Measurements from ENCODE around the gene EEF1B2. TPM values are rescaled to one million over a fixed set of nuclear protein-coding genes. Genes with fewer than 3 reads are reported as not detected.
A peak's percentile ranks its signal among the peaks of the same experiment; 100 is the strongest.

The EEF1B2 gene
- total and polyA plus RNA-seq, 2 of the 13 experiments (the other 11 are each of a cell fraction or from before 2014, with no cell fraction given) = 1,284 to 1,731 TPM

GRCh38 chr2:206158563-206159345 is 941 bp upstream of the EEF1B2 start (continued):
- TF ChIP-seq, protein P1, sequence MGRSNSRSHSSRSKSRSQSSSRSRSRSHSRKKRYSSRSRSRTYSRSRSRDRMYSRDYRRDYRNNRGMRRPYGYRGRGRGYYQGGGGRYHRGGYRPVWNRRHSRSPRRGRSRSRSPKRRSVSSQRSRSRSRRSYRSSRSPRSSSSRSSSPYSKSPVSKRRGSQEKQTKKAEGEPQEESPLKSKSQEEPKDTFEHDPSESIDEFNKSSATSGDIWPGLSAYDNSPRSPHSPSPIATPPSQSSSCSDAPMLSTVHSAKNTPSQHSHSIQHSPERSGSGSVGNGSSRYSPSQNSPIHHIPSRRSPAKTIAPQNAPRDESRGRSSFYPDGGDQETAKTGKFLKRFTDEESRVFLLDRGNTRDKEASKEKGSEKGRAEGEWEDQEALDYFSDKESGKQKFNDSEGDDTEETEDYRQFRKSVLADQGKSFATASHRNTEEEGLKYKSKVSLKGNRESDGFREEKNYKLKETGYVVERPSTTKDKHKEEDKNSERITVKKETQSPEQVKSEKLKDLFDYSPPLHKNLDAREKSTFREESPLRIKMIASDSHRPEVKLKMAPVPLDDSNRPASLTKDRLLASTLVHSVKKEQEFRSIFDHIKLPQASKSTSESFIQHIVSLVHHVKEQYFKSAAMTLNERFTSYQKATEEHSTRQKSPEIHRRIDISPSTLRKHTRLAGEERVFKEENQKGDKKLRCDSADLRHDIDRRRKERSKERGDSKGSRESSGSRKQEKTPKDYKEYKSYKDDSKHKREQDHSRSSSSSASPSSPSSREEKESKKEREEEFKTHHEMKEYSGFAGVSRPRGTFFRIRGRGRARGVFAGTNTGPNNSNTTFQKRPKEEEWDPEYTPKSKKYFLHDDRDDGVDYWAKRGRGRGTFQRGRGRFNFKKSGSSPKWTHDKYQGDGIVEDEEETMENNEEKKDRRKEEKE (IDR thresholded peaks at IDR 0.05) = no peak
- TF ChIP-seq, protein P2, sequence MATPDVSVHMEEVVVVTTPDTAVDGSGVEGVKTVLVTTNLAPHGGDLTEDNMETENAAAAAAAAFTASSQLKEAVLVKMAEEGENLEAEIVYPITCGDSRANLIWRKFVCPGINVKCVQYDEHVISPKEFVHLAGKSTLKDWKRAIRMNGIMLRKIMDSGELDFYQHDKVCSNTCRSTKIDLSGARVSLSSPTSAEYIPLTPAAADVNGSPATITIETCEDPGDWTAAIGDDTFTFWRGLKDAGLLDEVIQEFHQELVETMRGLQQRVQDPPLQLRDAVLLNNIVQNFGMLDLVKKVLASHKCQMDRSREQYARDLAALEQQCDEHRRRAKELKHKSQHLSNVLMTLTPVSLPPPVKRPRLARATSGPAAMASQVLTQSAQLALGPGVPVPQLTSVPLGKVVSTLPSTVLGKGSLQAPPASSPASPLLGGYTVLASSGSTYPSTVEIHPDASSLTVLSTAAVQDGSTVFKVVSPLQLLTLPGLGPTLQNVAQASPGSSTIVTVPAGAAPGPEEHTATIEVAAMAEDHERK (CRISPR knock-in tag; IDR thresholded peaks at IDR 0.05; ENCODE audit: low read depth) = no peak
- TF ChIP-seq ZNF556 (CRISPR knock-in tag; IDR thresholded peaks at IDR 0.05; ENCODE audit: borderline replicate concordance) = peak; percentile 20; the same call in 1 of the 2 replicates
- TF ChIP-seq, protein P3, sequence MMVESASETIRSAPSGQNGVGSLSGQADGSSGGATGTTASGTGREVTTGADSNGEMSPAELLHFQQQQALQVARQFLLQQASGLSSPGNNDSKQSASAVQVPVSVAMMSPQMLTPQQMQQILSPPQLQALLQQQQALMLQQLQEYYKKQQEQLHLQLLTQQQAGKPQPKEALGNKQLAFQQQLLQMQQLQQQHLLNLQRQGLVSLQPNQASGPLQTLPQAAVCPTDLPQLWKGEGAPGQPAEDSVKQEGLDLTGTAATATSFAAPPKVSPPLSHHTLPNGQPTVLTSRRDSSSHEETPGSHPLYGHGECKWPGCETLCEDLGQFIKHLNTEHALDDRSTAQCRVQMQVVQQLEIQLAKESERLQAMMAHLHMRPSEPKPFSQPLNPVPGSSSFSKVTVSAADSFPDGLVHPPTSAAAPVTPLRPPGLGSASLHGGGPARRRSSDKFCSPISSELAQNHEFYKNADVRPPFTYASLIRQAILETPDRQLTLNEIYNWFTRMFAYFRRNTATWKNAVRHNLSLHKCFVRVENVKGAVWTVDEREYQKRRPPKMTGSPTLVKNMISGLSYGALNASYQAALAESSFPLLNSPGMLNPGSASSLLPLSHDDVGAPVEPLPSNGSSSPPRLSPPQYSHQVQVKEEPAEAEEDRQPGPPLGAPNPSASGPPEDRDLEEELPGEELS (CRISPR knock-in tag; IDR thresholded peaks at IDR 0.05) = no peak
- no peak for TF ChIP-seq ZNF138 (CRISPR knock-in tag; IDR thresholded peaks at IDR 0.05; ENCODE audit: low read depth)
- peak; percentile 68; the same call in 1 of the 2 replicates for TF ChIP-seq MTF2 (CRISPR knock-in tag; IDR thresholded peaks at IDR 0.05; ENCODE audit: borderline replicate concordance)
- no peak; the same call in 1 of the 2 replicates for TF ChIP-seq TAF1 (CRISPR knock-in tag; IDR thresholded peaks at IDR 0.05)
- TF ChIP-seq ZNF510 (CRISPR knock-in tag; IDR thresholded peaks at IDR 0.05; ENCODE audit: low read depth) = peak; percentile 43; the same call in 1 of the 2 replicates
- no peak for TF ChIP-seq HOXA7 (CRISPR knock-in tag; IDR thresholded peaks at IDR 0.05)
- TF ChIP-seq ZNF572 (CRISPR knock-in tag; IDR thresholded peaks at IDR 0.05) = 0 out of 2 replicates have a peak, but pooled peaks have one; percentile 73
- no peak for TF ChIP-seq SKIL (CRISPR knock-in tag; IDR thresholded peaks at IDR 0.05; ENCODE audit: borderline replicate concordance)
- no peak for TF ChIP-seq PLSCR1 (CRISPR knock-in tag; IDR thresholded peaks at IDR 0.05; ENCODE audit: borderline replicate concordance)
- no peak for TF ChIP-seq ZBTB7B (CRISPR knock-in tag; IDR thresholded peaks at IDR 0.05)
- TF ChIP-seq MTA1 (CRISPR knock-in tag; IDR thresholded peaks at IDR 0.05; ENCODE audit: borderline replicate concordance) = peak; percentile 32; the same call in 1 of the 2 replicates
- TF ChIP-seq KLF13 (CRISPR knock-in tag; IDR thresholded peaks at IDR 0.05) = peak; percentile 88; the same call in 1 of the 2 replicates
- TF ChIP-seq ZNF879 (CRISPR knock-in tag; IDR thresholded peaks at IDR 0.05) = 0 out of 2 replicates have a peak, but pooled peaks have one; percentile 67
- no peak for TF ChIP-seq SRSF9 (IDR thresholded peaks at IDR 0.05; ENCODE audit: borderline replicate concordance, insufficient read depth, low read depth, low read length, poor library complexity, severe bottlenecking)
- no peak; the same call in 1 of the 2 replicates for TF ChIP-seq ZFP41 (CRISPR knock-in tag; IDR thresholded peaks at IDR 0.05; ENCODE audit: borderline replicate concordance)
- TF ChIP-seq SRY (CRISPR knock-in tag; IDR thresholded peaks at IDR 0.05) = peak; percentile 68; the same call in 1 of the 2 replicates
